Caco-2 (cell line): ENCODE data around the gene STAP1. TPM values are rescaled to one million over a fixed set of nuclear protein-coding genes. Genes with fewer than 3 reads are reported as not detected.

Source experiments
- Bru-seq: library from RNA; stranded (reverse); fragments of 400-500 nt; gene quantifications from one replicate; lab custom pipeline; 2021; lab: Mats Ljungman, UMichigan
- BruChase-seq, 2 experiments: library from RNA; stranded (reverse); fragments of 400-500 nt; gene quantifications; one replicate each; lab custom pipeline; 2021; lab: Mats Ljungman, UMichigan
- BruUV-seq: library from RNA; stranded (reverse); fragments of 400-500 nt; replicated peaks from 2 replicates; lab custom pipeline; 2021; lab: Mats Ljungman, UMichigan
- CTCF ChIA-PET: fragments of 300-600 bp; sonication (Branson Sonifier 250); formaldehyde crosslinking; loops from one replicate; lab custom pipeline; 2022; ENCODE audit warnings: antibody characterized with exemption; lab: Charles Lee
- POLR2A ChIA-PET: fragments of 300-600 bp; sonication (Branson Sonifier 250); formaldehyde crosslinking; loops from one replicate; lab custom pipeline; 2022; ENCODE audit warnings: antibody characterized with exemption; lab: Charles Lee
- DNase-seq, 2 experiments: peaks; one replicate each; pipeline versions ENCODE4 v3.0.0 to v3.0.0-alpha.2; 2020 to 2022
- H3K27me3 ChIP-seq: replicated peaks from 2 replicates; pipeline ENCODE4 v1.6.0; 2011; ENCODE audit warnings: low read length; ENCODE audit not compliant: control insufficient read depth, insufficient read depth
- H3K36me3 ChIP-seq: 2 replicates; pipeline ENCODE4 v1.5.1; 2011; ENCODE audit warnings: low read length; ENCODE audit not compliant: control insufficient read depth, insufficient read depth
- H3K4me1 ChIP-seq: fragments of 250-450 bp; sonication (Bioruptor Pico); 2 replicates; pipeline ENCODE4 v1.5.1; 2020; ENCODE audit warnings: mild to moderate bottlenecking
- H3K4me3 ChIP-seq: 2 replicates; pipeline ENCODE4 v1.5.1; 2011; ENCODE audit warnings: low read depth, mild to moderate bottlenecking, control low read depth, low read length
- H3K9me3 ChIP-seq: fragments of 250-450 bp; sonication (Bioruptor Pico); 2 replicates; pipeline ENCODE4 v1.5.1; 2020; ENCODE audit warnings: mild to moderate bottlenecking, moderate library complexity
- H3K27ac Mint-ChIP-seq: one replicate; pipeline ENCODE4 v1.8.0; 2022; ENCODE audit warnings: mixed read lengths; ENCODE audit not compliant: unreplicated experiment
- H3K27me3 Mint-ChIP-seq: one replicate; pipeline ENCODE4 v1.8.0; 2022; ENCODE audit warnings: mixed read lengths; ENCODE audit not compliant: insufficient read depth, unreplicated experiment
- H3K36me3 Mint-ChIP-seq: one replicate; pipeline ENCODE4 v1.8.0; 2022; ENCODE audit warnings: mild to moderate bottlenecking, mixed read lengths; ENCODE audit not compliant: insufficient read depth, unreplicated experiment
- H3K4me1 Mint-ChIP-seq: one replicate; pipeline ENCODE4 v1.8.0; 2022; ENCODE audit warnings: low read depth, mixed read lengths; ENCODE audit not compliant: unreplicated experiment
- H3K4me3 Mint-ChIP-seq: one replicate; pipeline ENCODE4 v1.8.0; 2022; ENCODE audit warnings: mild to moderate bottlenecking, moderate library complexity, mixed read lengths; ENCODE audit not compliant: unreplicated experiment
- H3K9me3 Mint-ChIP-seq: one replicate; pipeline ENCODE4 v1.8.0; 2022; ENCODE audit warnings: mixed read lengths; ENCODE audit not compliant: unreplicated experiment
- CTCF ChIP-seq, 2 experiments: fragments of 200-600 bp in 1 of 2; IDR thresholded peaks; 1 replicate in 1 of 2; 2 replicates in 1 of 2; pipeline versions ENCODE4 v1.5.1 to v1.8.0; 2011 to 2022; ENCODE audit warnings: antibody characterized with exemption in 1 of 2, control low read depth in 1 of 2, inconsistent platforms in 1 of 2, low read depth in 1 of 2, low read length in 1 of 2, mild to moderate bottlenecking in 1 of 2, moderate library complexity in 1 of 2; ENCODE audit not compliant: insufficient read depth in 1 of 2, severe bottlenecking in 1 of 2, unreplicated experiment in 1 of 2
- intact Hi-C: fragments of 100-400 bp; cut with micrococcal nuclease; formaldehyde crosslinking; loops from one replicate; pipeline ENCODE4 v1.10.0; 2022; ENCODE audit not compliant: unreplicated experiment
- long read RNA-seq: library from polyadenylated mRNA; stranded (forward); transcript quantifications from one replicate; pipeline ENCODE4 v2.0.0, GENCODE V29; 2022
- total RNA-seq: library from RNA; stranded (reverse); gene quantifications from 2 replicates; pipeline ENCODE4 v1.2.3, GENCODE V29; 2022

The STAP1 gene
- total RNA-seq: not detected in 2 replicates
- percentile 6 among the genes with signal in this experiment for Bru-seq, nascent RNA
- BruChase-seq, experiment 1, labeled RNA remaining after a 2-hour chase: percentile 7 among the genes with signal in this experiment
- percentile 6 among the genes with signal in this experiment for BruChase-seq, experiment 2, labeled RNA remaining after a 6-hour chase
- long read RNA-seq: 0 reads

DNA sequence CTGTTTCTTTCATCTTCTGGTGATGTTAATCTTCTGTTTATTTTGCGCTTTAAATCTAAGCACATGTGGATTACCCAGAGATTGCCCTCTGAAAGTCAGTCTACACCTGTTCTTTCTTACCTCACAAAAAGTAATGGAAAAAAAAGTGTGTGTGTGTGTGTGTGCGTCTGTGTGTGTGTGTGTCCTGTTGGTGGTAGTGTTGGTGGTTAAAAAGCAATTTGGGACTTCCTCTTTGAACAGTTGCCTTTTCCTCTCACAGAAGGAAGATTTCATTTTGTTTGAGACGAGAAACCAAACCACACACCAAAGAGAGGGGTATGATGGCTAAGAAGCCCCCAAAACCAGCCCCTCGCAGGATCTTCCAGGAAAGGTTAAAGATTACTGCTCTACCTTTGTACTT lies at the start of gene STAP1:
STAP1 (plus strand) TSS at position 235 of the 400 bp plus-strand sequence; CDS start at position 318, 83 bp downstream.
- ChIA-PET CTCF (no interaction called here), POLR2A (no interaction called here)
- Mint-ChIP-seq H3K4me1 (peaks cover 8% of the 10 kb centered on the region), H3K9me3 (no peaks in the 10 kb centered on the region), H3K27ac (no peak within 1 kb of the TSS), H3K27me3 (peaks cover 4% of the 10 kb centered on the region), H3K36me3 (no peaks in the 10 kb centered on the region), H3K4me3 (no peak within 1 kb of the TSS)
- H3K4me1 ChIP-seq: no peaks in the 10 kb centered on the region
- no peaks in the 10 kb centered on the region for H3K27me3 ChIP-seq
- DNase-seq: peak in 1 of 2 experiments; percentile 29
- H3K36me3 ChIP-seq: no peaks in the 10 kb centered on the region
- BruUV-seq: no TSS peak
- no peak within 1 kb of the TSS for H3K4me3 ChIP-seq
- no peaks in the 10 kb centered on the region for H3K9me3 ChIP-seq
- no peak for TF ChIP-seq CTCF (IDR thresholded peaks at IDR 0.05; ENCODE audit: insufficient read depth in 1 of 2, low read depth in 1 of 2, low read length in 1 of 2, severe bottlenecking in 1 of 2, unreplicated experiment in 1 of 2)
- intact Hi-C loops: no loop called here

DNA sequence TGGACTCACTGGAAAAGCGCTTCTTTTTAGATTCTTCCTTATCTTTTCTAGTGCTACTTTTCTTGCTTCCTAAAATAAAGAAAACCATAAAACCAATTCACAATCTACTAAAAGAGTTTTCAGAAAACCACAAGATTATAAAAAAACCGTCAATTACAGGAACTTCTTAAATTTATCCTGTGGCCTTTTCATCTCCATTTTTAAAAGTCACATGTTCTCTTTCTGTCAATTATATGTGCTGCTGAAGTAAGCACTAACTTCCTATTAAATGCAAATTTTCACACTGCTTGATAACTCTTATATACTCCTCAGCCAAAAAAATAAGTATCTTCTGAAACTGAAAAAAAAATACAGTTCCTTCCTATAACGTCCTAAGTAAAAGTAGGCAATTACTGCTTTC lies 46.0 kb upstream of the STAP1 start:
- ChIA-PET CTCF (no interaction called here), POLR2A (no interaction called here)
- Histone ChIP-seq H3K4me1 (no peaks in the 10 kb centered on the region), H3K36me3 (no peaks in the 10 kb centered on the region), H3K9me3 (no peaks in the 10 kb centered on the region), H3K4me3 (no peak overlapping the region), H3K27me3 (no peaks in the 10 kb centered on the region)
- Mint-ChIP-seq H3K36me3 (peaks cover 19% of the 10 kb centered on the region), H3K4me3 (no peak overlapping the region), H3K27ac (no peak overlapping the region), H3K27me3 (no peaks in the 10 kb centered on the region), H3K9me3 (no peaks in the 10 kb centered on the region), H3K4me1 (no peaks in the 10 kb centered on the region)
- DNase-seq: no peak
- TF ChIP-seq CTCF (IDR thresholded peaks at IDR 0.05; ENCODE audit: insufficient read depth in 1 of 2, low read depth in 1 of 2, low read length in 1 of 2, severe bottlenecking in 1 of 2, unreplicated experiment in 1 of 2): no peak
- intact Hi-C loops: no loop called here
- BruUV-seq: no TSS peak

DNA sequence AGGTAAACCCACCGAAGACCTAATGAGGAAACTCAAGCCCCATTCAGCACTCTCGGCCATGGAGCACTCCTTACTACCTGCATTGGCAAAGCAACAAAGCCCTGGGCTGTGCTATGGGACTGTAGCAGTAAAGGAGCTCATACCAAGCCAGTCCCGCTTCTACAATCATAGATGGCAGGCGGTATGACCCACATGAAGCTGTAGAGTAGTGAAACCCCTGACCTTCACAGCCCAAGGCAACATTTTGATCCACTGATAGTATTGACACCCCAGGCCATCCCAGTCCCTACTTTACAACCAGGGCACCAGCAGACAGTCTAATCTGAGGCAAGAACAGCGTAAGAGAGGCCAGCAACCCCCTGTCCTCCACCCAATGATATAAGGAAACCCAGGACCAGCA lies 38.4 kb upstream of the STAP1 start:
- Mint-ChIP-seq H3K27ac (no peak overlapping the region), H3K9me3 (no peaks in the 10 kb centered on the region), H3K4me1 (peaks cover 6% of the 10 kb centered on the region), H3K36me3 (peaks cover 12% of the 10 kb centered on the region), H3K27me3 (no peaks in the 10 kb centered on the region), H3K4me3 (no peak overlapping the region)
- no peaks in the 10 kb centered on the region for H3K9me3 ChIP-seq
- intact Hi-C loops: no loop called here
- no peak for TF ChIP-seq CTCF (IDR thresholded peaks at IDR 0.05; ENCODE audit: insufficient read depth in 1 of 2, low read depth in 1 of 2, low read length in 1 of 2, severe bottlenecking in 1 of 2, unreplicated experiment in 1 of 2)
- BruUV-seq: no TSS peak
- CTCF ChIA-PET: no interaction called here
- no peaks in the 10 kb centered on the region for H3K27me3 ChIP-seq
- H3K36me3 ChIP-seq: no peaks in the 10 kb centered on the region
- no peak for DNase-seq
- H3K4me1 ChIP-seq: no peaks in the 10 kb centered on the region
- POLR2A ChIA-PET: no interaction called here
- no peak overlapping the region for H3K4me3 ChIP-seq
